MCF 10A (cell line): ENCODE results near the gene FBLIM1. TPM values are rescaled to one million over a fixed set of nuclear protein-coding genes. Genes with fewer than 3 reads are reported as not detected.

Experiments used
- BruUV-seq: library from RNA; stranded (reverse); fragments of 400-500 nt; replicated peaks from 2 replicates; lab custom pipeline; 2021; lab: Mats Ljungman, UMichigan
- CTCF ChIA-PET: fragments of 300-600 bp; sonication (Branson Sonifier 250); formaldehyde crosslinking; extraction: SDS; loops from one replicate; lab custom pipeline; 2021; ENCODE audit warnings: antibody characterized with exemption, inconsistent platforms; lab: Yijun Ruan, JAX
- POLR2A ChIA-PET: fragments of 300-600, 350-650 bp; sonication (Branson Sonifier 250); formaldehyde crosslinking; extraction: SDS; loops from one replicate; lab custom pipeline; 2020; ENCODE audit warnings: antibody characterized with exemption, inconsistent platforms; lab: Yijun Ruan, JAX
- DNase-seq: peaks from one replicate; pipeline ENCODE4 v3.0.0-alpha.2; 2018; ENCODE audit not compliant: unreplicated experiment
- H3K27ac Mint-ChIP-seq: one replicate; pipeline ENCODE4 v1.8.0; 2022; ENCODE audit warnings: mild to moderate bottlenecking, low read depth, mixed read lengths; ENCODE audit not compliant: unreplicated experiment
- H3K27me3 Mint-ChIP-seq: one replicate; pipeline ENCODE4 v1.8.0; 2022; ENCODE audit warnings: mixed read lengths; ENCODE audit not compliant: insufficient read depth, unreplicated experiment
- H3K36me3 Mint-ChIP-seq: one replicate; pipeline ENCODE4 v1.8.0; 2022; ENCODE audit warnings: mild to moderate bottlenecking, moderate library complexity, mixed read lengths; ENCODE audit not compliant: insufficient read depth, unreplicated experiment
- H3K4me1 Mint-ChIP-seq: one replicate; pipeline ENCODE4 v1.8.0; 2022; ENCODE audit warnings: mixed read lengths; ENCODE audit not compliant: insufficient read depth, unreplicated experiment
- H3K4me3 Mint-ChIP-seq: one replicate; pipeline ENCODE4 v1.8.0; 2022; ENCODE audit warnings: mild to moderate bottlenecking, moderate library complexity, mixed read lengths; ENCODE audit not compliant: unreplicated experiment
- H3K9me3 Mint-ChIP-seq: one replicate; pipeline ENCODE4 v1.8.0; 2022; ENCODE audit warnings: mixed read lengths; ENCODE audit not compliant: unreplicated experiment
- intact Hi-C: fragments of 100-400 bp; cut with micrococcal nuclease; formaldehyde crosslinking; loops from 2 replicates; pipeline ENCODE4 v1.14.1; 2022
- total RNA-seq: library from RNA; stranded (reverse); gene quantifications from 2 replicates; pipeline ENCODE4 v1.2.3, GENCODE V29; 2022
- TF ChIP-seq, protein P1 (sequence below): fragments of 200-600 bp; IDR thresholded peaks from one replicate; pipeline ENCODE4 v1.8.0; 2022; ENCODE audit warnings: antibody characterized with exemption, mild to moderate bottlenecking; ENCODE audit not compliant: unreplicated experiment

FBLIM1 gene
- total RNA-seq, 1 experiment from 2014 or later = 101 TPM

GRCh38 chr1:15775706-15776105 is 17.1 kb downstream of the FBLIM1 start:
- Mint-ChIP-seq H3K4me3 (no peak overlapping the region), H3K9me3 (no peaks in the 10 kb centered on the region), H3K27me3 (no peaks in the 10 kb centered on the region), H3K27ac (no peak overlapping the region), H3K36me3 (peaks cover 68% of the 10 kb centered on the region), H3K4me1 (no peaks in the 10 kb centered on the region)
- CTCF ChIA-PET = no interaction called here
- DNase-seq = no peak
- TF ChIP-seq, protein P1, sequence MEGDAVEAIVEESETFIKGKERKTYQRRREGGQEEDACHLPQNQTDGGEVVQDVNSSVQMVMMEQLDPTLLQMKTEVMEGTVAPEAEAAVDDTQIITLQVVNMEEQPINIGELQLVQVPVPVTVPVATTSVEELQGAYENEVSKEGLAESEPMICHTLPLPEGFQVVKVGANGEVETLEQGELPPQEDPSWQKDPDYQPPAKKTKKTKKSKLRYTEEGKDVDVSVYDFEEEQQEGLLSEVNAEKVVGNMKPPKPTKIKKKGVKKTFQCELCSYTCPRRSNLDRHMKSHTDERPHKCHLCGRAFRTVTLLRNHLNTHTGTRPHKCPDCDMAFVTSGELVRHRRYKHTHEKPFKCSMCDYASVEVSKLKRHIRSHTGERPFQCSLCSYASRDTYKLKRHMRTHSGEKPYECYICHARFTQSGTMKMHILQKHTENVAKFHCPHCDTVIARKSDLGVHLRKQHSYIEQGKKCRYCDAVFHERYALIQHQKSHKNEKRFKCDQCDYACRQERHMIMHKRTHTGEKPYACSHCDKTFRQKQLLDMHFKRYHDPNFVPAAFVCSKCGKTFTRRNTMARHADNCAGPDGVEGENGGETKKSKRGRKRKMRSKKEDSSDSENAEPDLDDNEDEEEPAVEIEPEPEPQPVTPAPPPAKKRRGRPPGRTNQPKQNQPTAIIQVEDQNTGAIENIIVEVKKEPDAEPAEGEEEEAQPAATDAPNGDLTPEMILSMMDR = no peak
- POLR2A ChIA-PET = interaction anchor here (0.7 to 1.3 kb wide), 3 partner anchors 10 to 58 kb away, joined by 3 to 5 read pairs (median 3); no protein-coding TSS in a partner anchor
- BruUV-seq = no TSS peak
- intact Hi-C loops = no loop called here

DNA sequence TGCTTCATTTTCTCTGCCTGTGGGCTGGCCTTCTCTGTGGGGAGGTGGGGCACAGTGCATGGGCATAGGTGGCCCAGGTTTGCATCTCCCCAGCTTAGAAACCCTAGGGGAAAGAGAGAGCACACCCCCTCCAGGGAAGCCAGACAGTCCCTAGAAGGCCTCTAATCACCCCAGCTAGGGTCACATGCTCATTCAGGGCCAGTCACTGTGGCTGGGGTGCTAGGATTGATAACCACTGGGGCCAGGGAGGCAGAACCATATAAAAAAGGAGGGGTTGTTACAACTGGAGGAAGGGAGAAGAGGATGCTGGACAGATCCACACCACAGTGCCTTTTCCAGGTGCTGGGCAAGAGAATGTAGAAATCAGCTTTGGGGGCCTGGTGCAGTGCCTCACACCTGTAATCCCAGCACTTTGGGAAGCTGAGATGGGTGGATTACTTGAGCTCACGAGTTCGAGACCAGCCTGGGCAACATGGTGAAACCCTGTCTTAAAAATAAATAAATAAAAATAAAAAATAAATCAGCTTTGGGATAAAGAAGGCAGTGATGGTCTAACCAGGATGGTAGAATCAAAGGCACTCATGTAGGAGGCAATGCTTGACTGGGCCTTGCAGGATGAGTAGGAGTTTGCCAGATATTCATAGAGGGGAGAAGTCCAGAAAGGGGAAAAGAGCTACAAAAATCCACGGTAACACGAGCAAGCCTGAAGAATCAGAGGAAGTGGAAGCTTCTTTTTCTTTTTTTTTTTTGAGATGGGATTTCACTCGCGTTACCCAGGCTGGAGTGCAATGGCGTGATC is 19.5 kb downstream of the FBLIM1 start:
- CTCF ChIA-PET = interaction anchor here (0.9 to 2.3 kb wide), 4 partner anchors 10 to 38 kb away, joined by 3 to 8 read pairs (median 3); no protein-coding TSS in a partner anchor
- no peaks in the 10 kb centered on the region for H3K9me3 Mint-ChIP-seq
- BruUV-seq = no TSS peak
- peaks cover 66% of the 10 kb centered on the region for H3K36me3 Mint-ChIP-seq
- no peaks in the 10 kb centered on the region for H3K4me1 Mint-ChIP-seq
- DNase-seq = no peak
- no peak overlapping the region for H3K4me3 Mint-ChIP-seq
- intact Hi-C loops = no loop called here
- no peak overlapping the region for H3K27ac Mint-ChIP-seq
- no peaks in the 10 kb centered on the region for H3K27me3 Mint-ChIP-seq
- POLR2A ChIA-PET = interaction anchor here (1.0 to 2.1 kb wide), 2 partner anchors 9 to 12 kb away, joined by 6 to 11 read pairs; no protein-coding TSS in a partner anchor
- TF ChIP-seq, protein P1 = no peak

DNA sequence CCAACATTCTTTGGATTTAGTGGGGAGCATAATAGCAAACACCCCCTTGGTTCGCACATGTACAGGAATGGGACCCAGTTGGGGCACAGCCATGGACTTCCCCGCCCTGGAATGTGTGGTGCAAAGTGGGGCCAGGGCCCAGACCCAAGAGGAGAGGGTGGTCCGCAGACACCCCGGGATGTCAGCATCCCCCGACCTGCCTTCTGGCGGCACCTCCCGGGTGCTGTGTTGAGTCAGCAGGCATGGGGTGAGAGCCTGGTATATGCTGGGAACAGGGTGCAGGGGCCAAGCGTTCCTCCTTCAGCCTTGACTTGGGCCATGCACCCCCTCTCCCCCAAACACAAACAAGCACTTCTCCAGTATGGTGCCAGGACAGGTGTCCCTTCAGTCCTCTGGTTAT is 27.1 kb downstream of the FBLIM1 start:
- no TSS peak for BruUV-seq
- intact Hi-C loops = no loop called here
- TF ChIP-seq, protein P1 = no peak
- CTCF ChIA-PET = interaction anchor here (0.7 kb wide), 1 partner anchor 220 kb away, joined by 5 read pairs; no protein-coding TSS in a partner anchor
- DNase-seq = no peak
- Mint-ChIP-seq H3K4me1 (peaks cover 15% of the 10 kb centered on the region), H3K27me3 (no peaks in the 10 kb centered on the region), H3K36me3 (peaks cover 44% of the 10 kb centered on the region), H3K9me3 (no peaks in the 10 kb centered on the region), H3K27ac (peak overlapping the region; percentile 51), H3K4me3 (no peak overlapping the region)
- POLR2A ChIA-PET = no interaction called here

DNA sequence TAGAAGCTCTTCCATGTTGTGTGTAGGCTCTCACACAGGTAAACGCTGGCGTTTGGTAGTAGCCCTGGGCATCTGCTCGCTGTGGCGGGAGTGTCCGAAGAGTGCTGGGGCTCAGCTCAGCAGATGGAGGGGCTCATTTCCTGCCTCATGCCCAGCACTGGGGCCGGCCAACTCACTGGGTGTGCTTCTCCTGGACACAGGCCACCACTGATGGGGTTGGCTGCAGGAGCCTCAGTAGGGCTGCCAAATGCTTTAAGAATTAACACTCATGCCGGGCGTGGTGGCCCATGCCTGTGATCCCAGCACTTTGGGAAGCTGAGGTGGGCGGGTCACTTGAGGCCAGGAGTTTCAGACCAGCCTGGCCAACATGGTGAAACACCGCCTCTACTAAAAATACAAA is 28.0 kb downstream of the FBLIM1 start:
- H3K27me3 Mint-ChIP-seq = no peaks in the 10 kb centered on the region
- H3K27ac Mint-ChIP-seq = peak overlapping the region; percentile 51
- TF ChIP-seq, protein P1 = no peak
- intact Hi-C loops = no loop called here
- peaks cover 15% of the 10 kb centered on the region for H3K4me1 Mint-ChIP-seq
- no TSS peak for BruUV-seq
- peaks cover 35% of the 10 kb centered on the region for H3K36me3 Mint-ChIP-seq
- peak; percentile 68 for DNase-seq
- H3K4me3 Mint-ChIP-seq = no peak overlapping the region
- H3K9me3 Mint-ChIP-seq = no peaks in the 10 kb centered on the region
- POLR2A ChIA-PET = interaction anchor here (0.6 to 3.0 kb wide), 9 partner anchors 9 to 638 kb away, joined by 3 to 27 read pairs (median 4); partner anchors contain the start of gene SPEN
- CTCF ChIA-PET = interaction anchor here (0.5 to 1.1 kb wide), 3 partner anchors 12 to 1507 kb away, joined by 3 to 4 read pairs (median 3); no protein-coding TSS in a partner anchor
